ENCODE results near the gene TNC. TPM values are rescaled to one million over a fixed set of nuclear protein-coding genes. Genes with fewer than 3 reads are reported as not detected.

Gene TNC
- total RNA-seq (2013), result 0.10 TPM
- polyA plus RNA-seq (under 1 TPM in 1 of 3 donors, not detected in 2; 0.02 TPM), polyA minus RNA-seq (not detected in 2 replicates), total RNA-seq (0 to 7.1 (median 0.25) reads per million in 11 experiments)

GRCh38 chr9:115117999-115118878, at the start of gene TNC:
TSS of gene TNC (minus strand) at chr9:115118157. CDS start at chr9:115091018, 27,139 bp downstream.
- no peak within 1 kb of the TSS for H3K4me3 ChIP-seq (replicated peaks in 1 of 3; ENCODE audit: low read depth in 2 of 3, low read length in 3 of 3)
- Mint-ChIP-seq H3K36me3 (no peaks in the 10 kb centered on the region), H3K27ac (no peak within 1 kb of the TSS), H3K27me3 (ENCODE audit: low read depth in 3 of 3) (peaks cover 35 to 56% (median 37%) of the 10 kb centered on the region in 3 donors), H3K9me3 (peaks cover 0 to 7% (median 0%) of the 10 kb centered on the region in 7 donors), H3K4me1 (peaks cover 1% of the 10 kb centered on the region), H3K4me3 (peak within 1 kb of the TSS in 1 of 2 donors; percentile 66)
- intact Hi-C loops (cut with micrococcal nuclease), result no loop called here
- H3K9me3 ChIP-seq (replicated peaks in 1 of 2; ENCODE audit: control insufficient read depth in 1 of 2, insufficient read depth in 1 of 2, low read length in 2 of 2), result peaks cover 0 to 4% of the 10 kb centered on the region in 2 donors
- 1% methylated on average over 33 of the region's 37 CpGs for WGBS (ENCODE audit: insufficient coverage)
- H3K79me2 ChIP-seq (ENCODE audit: insufficient read depth, low read length), result no peaks in the 10 kb centered on the region
- H3K4me1 ChIP-seq (ENCODE audit: control insufficient read depth in 1 of 2, insufficient read depth in 2 of 2, low read length in 2 of 2), result no peaks in the 10 kb centered on the region
- DNase-seq, result no peak
- no peaks in the 10 kb centered on the region for H3K36me3 ChIP-seq (replicated peaks in 1 of 2; ENCODE audit: control insufficient read depth in 1 of 2, insufficient read depth in 2 of 2, low read length in 2 of 2)
- TF ChIP-seq CTCF (IDR thresholded peaks at IDR 0.05), result no peak
- H3K27ac ChIP-seq (ENCODE audit: low read depth in 1 of 2, low read length in 2 of 2), result no peak within 1 kb of the TSS
- H2AFZ ChIP-seq (ENCODE audit: insufficient read depth, low read depth, low read length, poor library complexity, severe bottlenecking), result no peak within 1 kb of the TSS
- H3K4me2 ChIP-seq (replicated peaks; ENCODE audit: extremely low read depth, low read length, poor library complexity, severe bottlenecking), result no peak within 1 kb of the TSS
- H3K27me3 ChIP-seq (ENCODE audit: control insufficient read depth in 2 of 2, insufficient read depth in 2 of 2, low read length in 2 of 2), result peaks cover 44 to 57% of the 10 kb centered on the region in 2 donors
- H3K9ac ChIP-seq (ENCODE audit: insufficient read depth, low read length, poor library complexity, severe bottlenecking), result no peak within 1 kb of the TSS
- H4K20me1 ChIP-seq (ENCODE audit: insufficient read depth, low read length), result no peaks in the 10 kb centered on the region

- no peaks in the 10 kb centered on the region for H3K4me1 Mint-ChIP-seq
- no peaks in the 10 kb centered on the region for H3K36me3 ChIP-seq (replicated peaks in 1 of 2; ENCODE audit: control insufficient read depth in 1 of 2, insufficient read depth in 2 of 2, low read length in 2 of 2)
- peaks cover 0 to 11% (median 3%) of the 10 kb centered on the region in 7 donors for H3K9me3 Mint-ChIP-seq
- no peak overlapping the region for H3K4me3 ChIP-seq (replicated peaks in 1 of 3; ENCODE audit: low read depth in 2 of 3, low read length in 3 of 3)
- H3K27me3 Mint-ChIP-seq (ENCODE audit: low read depth in 3 of 3), result peaks cover 0 to 2% (median 1%) of the 10 kb centered on the region in 3 donors
- no peak overlapping the region for H3K4me2 ChIP-seq (replicated peaks; ENCODE audit: extremely low read depth, low read length, poor library complexity, severe bottlenecking)
- H3K4me3 Mint-ChIP-seq, result no peak overlapping the region
- H3K27ac Mint-ChIP-seq, result no peak overlapping the region
- intact Hi-C loops (cut with micrococcal nuclease), result no loop called here
- DNase-seq, result no peak
- no peaks in the 10 kb centered on the region for H3K79me2 ChIP-seq (ENCODE audit: insufficient read depth, low read length)
- 89% methylated on average over 2 of the region's 3 CpGs for WGBS (ENCODE audit: insufficient coverage)
- H3K27ac ChIP-seq (ENCODE audit: low read depth in 1 of 2, low read length in 2 of 2), result no peak overlapping the region
- no peaks in the 10 kb centered on the region for H3K36me3 Mint-ChIP-seq
- H3K9me3 ChIP-seq (replicated peaks in 1 of 2; ENCODE audit: control insufficient read depth in 1 of 2, insufficient read depth in 1 of 2, low read length in 2 of 2), result no peaks in the 10 kb centered on the region
- no peaks in the 10 kb centered on the region for H3K27me3 ChIP-seq (ENCODE audit: control insufficient read depth in 2 of 2, insufficient read depth in 2 of 2, low read length in 2 of 2)
- no peaks in the 10 kb centered on the region for H3K4me1 ChIP-seq (ENCODE audit: control insufficient read depth in 1 of 2, insufficient read depth in 2 of 2, low read length in 2 of 2)
- H2AFZ ChIP-seq (ENCODE audit: insufficient read depth, low read depth, low read length, poor library complexity, severe bottlenecking), result no peak overlapping the region
- no peak for TF ChIP-seq CTCF (IDR thresholded peaks at IDR 0.05)
- H4K20me1 ChIP-seq (ENCODE audit: insufficient read depth, low read length), result no peaks in the 10 kb centered on the region
- H3K9ac ChIP-seq (ENCODE audit: insufficient read depth, low read length, poor library complexity, severe bottlenecking), result no peak overlapping the region
Observed at GRCh38 chr9:115167175-115167574, 49.2 kb upstream of the TNC start.
